ENCODE results near the gene SIK2.
"Not testable (repeated sequence)": the region's sequence is repeated elsewhere in the genome, so short reads cannot be mapped to it uniquely, and the experiment has no call there.

SIK2 gene

DNA sequence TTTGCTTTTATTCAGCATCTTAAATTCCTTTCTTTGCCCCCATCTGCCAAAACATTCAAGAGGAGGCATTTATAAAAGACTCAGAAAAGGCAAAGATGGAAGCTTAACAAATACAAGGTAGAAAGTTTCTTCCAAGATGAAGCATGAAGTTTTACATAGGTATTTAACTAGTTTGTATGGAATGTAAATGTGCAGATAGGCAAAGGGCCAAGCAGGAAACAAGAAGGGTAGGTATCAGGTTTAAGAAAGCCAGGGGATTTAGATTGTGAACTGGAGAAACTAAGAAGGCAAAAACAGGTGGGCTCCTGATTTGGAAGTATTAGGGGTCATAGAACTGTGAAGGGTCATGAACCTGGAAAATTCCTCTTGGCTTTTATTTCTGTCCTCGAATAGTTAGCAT, 101.3 kb downstream of the SIK2 start:
- DNase-seq = no peak

DNA sequence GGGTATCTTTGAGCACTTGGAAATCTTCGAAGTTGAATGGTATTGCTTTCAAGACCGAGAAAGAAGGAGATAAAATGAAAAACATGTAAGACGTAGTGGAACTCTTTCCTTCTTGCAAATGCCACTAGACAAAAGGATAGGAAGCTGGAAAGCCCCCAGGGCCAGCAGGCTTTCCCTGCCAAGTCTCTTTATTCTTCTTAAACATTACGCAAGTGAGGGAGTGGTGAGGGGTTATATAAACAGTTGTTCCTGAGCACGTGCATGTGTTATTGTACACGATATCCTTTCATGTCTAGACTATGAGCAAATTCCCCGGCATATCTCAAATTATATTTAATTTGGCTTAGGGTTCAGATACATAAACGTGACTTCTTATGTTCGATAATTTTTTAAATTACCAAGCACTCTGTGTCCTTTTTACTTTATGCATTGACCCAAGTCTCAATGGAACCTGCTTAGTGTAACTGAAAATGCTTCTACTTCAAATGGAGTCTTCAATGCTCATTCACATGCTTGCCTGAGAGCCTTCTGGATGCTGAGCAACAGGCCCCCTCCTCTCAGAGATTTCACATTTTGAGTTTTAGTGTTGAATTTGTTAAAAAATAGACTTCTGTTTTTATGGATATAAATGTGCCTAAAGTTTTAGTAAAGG, 104.9 kb downstream of the SIK2 start:
- no peak for DNase-seq

DNA sequence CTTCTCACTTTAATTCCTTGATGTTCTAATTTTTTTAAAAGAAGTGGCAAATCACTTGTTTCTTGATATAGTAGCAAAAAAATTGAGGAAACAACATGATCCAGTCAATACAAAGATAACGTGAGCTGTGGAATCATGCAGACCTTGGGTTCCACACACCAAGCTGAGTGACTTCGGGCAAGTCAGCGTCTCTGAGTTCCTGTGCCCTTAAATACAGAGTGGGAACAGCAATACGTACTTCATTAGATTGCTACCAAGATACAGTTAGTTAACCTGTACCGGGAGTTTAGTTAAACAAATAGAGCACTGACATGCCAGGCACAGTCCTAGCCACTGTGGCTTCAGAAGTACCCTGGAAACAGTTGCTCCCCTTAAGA, 105.4 kb downstream of the SIK2 start:
- no peak for DNase-seq

DNA sequence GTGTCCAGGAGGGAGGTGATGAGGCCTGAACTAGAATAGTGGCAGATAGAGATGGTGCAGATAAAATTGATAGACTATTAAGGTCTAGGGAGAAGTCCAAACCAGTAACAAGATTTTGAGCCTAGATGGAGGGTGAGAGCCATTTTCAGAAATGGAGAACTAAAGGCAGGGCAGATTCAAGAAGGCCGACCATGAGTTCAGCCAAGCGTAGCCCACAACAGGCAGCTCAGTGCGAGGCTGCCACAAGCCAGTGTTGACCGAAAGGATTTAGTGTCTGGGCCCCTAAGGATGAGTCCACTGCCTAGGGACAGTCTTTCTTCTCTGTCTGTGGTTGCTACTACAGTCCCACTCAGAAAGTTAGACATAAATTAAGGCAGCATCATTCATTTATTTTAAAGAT, 112.3 kb downstream of the SIK2 start:
- no peak for DNase-seq

DNA sequence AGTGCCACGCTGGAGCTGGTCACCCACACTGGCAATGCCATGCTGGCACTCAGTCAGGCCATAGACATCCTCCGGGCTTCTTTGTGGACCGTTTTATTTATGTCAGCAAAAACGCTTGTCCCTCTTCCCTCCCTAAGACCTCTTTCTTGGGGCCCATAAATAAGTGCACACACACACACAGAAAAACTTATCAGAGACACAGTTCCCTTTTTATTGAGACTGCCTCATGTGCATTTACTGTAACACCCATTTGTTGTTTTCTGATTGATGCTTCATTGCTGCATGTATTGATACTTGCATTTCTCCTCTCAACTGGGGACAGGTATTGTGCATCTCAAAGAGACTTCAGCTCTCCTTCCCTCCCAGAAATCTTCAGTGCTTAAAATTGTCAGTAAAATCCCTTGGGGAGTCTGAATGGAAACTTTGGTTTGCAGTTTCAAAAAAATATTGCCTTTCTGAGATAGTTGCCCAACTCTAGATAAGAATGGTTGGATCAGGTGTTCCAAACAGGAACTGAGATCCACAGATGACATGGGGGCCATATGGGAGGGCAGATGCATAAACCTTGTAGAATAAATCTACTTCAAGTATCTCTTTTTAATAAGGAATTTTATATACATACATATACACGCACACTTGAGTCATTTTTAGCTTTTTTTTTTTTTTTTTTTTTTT, 113.0 kb downstream of the SIK2 start:
- no peak for DNase-seq

DNA sequence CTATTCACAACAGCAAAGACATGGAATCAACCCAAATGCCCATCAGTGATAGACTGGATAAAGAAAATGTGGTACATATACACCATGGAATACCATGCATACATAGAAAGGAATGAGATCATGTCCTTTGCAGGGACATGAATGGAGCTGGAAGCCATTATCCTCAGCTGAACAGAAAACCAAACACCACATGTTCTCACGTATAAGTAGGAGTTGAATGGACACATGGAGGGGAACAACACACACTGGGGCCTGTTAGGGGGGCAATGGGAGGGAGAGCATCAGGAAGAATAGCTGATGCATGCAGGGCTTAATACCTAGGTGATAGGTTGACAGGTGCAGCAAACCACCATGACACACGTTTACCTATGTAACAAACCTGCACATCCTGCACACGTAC, 115.4 kb downstream of the SIK2 start:
- not testable (repeated sequence) for DNase-seq

DNA sequence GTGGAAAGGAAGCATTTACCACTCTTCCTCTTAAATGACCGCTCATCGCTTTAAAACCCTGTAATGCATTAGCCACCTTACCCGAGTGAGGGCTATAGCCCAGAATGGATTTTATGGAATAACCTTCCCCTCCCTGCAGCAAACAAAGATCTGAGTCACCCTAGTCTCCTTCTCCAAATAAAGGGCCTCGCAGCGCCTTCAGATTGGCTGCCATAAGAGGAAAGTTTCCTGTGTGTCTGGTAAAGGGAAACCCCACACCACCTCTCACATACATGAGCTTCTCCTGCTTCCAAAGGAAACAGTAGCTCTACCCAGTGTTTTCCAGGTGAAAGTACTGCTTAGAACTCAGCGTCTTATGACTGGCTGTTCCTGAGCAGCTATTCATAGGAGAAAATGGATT, 116.2 kb downstream of the SIK2 start:
- no peak for DNase-seq

DNA sequence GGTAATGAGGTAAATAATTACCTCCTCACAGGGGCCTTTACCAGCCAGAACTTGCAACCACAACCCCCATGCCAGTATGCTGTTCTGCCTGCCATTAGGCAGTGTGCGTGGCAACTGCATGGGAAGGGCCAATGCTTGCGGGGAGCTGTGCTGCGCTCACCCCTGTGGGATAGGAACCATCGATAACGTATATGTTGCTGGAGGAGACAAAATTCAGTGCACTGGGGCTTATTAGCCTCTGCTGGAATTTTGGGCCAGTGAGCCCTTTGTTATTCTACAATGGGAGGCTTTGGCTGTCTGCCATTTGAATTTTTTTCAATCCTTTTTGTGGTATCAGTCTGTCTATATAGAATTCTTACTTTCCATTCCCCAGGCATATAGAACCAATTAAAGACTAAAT, 116.6 kb downstream of the SIK2 start:
- DNase-seq = no peak

DNA sequence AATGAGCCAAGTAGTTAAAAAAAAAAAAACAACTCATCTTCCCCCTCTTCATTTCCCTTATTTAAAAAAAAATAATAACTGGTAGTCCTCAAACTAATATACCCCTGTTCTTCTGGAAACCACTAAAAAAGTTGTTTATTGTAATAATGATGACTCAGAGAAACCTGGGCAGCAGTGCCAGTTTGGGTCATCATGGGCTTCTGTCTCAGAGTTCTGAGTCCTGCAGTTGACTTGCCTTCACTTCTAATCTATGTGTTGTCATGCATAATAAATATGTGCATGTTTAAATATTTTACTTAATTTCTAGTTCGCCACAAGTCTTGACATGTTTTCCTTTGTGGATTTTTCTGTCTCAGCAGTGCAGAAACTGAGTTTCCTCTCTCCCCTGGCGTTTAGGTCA, 117.1 kb downstream of the SIK2 start:
- no peak for DNase-seq

DNA sequence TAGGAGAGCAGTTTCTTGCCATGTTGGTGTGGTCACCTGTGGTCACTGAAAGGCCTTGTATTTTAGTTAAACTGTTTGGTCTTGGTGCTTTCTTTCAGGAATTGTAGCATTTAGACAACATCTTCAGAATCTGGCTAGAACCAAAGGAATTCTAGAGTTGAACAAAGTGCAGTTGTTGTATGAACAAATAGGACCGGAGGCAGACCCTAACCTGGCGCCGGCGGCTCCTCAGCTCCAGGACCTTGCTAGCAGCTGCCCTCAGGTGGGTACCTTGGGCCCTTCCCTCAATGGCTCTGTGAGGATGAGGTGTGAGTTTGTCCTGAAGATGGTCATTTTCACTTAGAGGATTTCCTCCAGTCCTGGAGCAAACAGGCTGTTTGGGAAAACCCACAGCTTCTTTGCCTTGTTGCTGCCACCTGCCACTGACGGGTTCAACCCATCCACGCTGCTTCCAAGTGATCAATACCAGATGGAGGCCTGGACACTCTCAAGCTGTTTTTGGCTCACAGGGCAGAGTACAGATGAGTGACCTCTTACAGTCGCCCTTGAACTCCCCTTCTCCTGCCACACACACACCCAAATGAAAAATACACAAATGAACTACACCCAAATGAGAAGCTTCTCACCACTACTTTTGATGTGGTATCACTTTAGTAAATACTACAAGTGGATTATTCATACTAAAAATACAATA, 118.7 kb downstream of the SIK2 start:
- no peak for DNase-seq

DNA sequence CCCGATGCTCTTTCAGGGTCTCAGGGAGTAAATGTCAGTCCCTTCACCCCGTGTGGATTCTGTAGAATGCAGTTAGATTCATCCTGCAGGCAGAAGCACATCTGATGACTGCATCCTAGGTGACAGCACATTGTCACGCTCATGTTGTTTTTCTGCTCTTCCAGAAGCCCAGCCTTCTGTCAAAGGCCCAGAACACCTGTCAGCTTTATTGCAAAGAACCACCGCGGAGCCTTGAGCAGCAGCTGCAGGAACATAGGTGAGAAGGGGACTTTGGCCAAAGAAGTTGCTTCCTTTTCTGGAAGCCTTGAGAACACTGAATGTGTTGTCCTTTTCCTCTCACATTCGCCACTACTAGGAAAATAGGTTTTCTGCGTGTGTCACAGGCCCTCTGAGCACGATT, 120.3 kb downstream of the SIK2 start:
- DNase-seq = no peak

DNA sequence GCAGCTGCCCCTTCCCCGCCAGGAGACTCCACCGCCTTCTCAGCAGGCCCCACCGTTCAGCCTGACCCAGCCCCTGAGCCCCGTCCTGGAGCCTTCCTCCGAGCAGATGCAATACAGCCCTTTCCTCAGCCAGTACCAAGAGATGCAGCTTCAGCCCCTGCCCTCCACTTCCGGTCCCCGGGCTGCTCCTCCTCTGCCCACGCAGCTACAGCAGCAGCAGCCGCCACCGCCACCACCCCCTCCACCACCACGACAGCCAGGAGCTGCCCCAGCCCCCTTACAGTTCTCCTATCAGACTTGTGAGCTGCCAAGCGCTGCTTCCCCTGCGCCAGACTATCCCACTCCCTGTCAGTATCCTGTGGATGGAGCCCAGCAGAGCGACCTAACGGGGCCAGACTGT, 121.3 kb downstream of the SIK2 start:
- no peak for DNase-seq

DNA sequence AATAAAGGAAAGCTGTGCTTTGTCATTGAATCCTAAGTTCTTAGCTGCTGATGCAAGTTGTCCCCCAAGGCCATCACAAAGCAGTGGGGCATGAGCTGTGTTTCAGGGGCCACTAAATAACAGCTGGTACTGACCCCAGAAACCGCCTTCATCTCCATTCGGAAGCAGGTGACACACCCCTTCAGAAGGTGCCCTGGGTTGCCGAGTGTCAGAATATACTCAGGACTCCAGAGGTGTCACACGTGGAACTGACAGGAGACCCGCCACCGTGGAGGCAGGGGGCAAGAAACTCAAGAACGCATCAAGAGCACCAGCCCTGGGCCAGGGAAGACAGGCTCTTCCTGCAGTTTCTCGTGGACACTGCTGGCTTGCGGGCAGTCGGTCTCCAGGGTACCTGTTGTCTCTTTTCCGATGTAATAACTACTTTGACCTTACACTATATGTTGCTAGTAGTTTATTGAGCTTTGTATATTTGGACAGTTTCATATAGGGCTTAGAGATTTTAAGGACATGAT, 122.4 kb downstream of the SIK2 start:
- no peak for DNase-seq

DNA sequence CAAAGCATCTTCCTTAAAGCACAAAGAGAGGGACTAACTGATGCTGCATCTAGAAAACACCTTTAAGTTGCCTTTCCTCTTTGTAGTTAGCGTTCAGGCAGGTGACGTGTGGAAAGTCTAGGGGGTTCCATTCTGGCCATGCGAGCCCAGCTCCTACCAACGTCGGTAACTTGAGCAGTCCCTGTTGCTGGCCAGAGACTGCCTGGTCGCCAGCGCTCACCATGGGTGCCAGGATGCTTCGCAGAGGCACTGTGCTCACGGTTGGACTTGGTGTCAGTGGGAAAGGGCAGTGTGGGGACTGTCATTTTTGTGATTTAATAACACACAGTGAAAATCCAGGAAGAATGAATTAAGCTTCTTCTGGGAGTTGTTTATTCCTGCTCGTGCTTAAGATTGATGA, 123.4 kb downstream of the SIK2 start:
- DNase-seq = no peak

DNA sequence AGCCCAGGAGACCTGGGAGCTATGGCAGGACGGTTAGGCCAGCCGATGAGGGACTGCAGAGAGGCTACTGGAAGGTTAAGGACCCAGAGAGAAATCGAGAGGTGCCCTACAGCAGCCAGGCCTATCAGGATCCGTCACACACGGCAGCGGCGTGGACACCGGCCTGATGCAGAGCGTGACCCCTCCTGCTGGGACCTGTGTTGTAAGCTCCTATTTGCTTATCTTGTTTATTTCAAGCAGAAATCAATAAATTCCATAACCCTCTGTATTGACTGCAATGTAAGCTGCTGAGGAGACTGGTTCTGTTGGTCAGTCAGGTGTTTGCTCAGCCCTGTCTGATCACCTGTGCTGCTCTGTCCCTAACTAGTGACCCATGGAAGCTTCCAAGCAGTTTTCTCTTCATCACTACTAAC, 124.1 kb downstream of the SIK2 start:
- DNase-seq = no peak

DNA sequence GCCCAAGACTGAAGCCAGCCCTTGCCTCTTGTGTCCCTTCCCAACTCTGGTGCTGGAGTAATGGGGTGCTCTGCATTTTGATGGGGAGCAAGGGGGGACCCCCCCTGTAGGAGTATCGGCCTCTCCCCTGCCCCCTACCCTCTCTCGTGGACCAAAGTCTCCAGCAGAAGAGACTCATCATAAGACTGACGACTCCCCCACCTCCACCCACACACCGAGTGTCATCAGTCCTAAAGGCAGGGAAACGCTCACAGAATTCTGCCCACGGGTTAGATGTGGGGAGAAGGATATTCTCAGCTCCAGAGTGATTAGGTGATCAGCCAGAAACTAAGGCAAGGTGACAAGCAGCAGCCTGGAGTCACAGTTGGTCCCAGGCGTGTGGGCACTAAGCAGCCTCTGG, 125.2 kb downstream of the SIK2 start:
- no peak for DNase-seq

DNA sequence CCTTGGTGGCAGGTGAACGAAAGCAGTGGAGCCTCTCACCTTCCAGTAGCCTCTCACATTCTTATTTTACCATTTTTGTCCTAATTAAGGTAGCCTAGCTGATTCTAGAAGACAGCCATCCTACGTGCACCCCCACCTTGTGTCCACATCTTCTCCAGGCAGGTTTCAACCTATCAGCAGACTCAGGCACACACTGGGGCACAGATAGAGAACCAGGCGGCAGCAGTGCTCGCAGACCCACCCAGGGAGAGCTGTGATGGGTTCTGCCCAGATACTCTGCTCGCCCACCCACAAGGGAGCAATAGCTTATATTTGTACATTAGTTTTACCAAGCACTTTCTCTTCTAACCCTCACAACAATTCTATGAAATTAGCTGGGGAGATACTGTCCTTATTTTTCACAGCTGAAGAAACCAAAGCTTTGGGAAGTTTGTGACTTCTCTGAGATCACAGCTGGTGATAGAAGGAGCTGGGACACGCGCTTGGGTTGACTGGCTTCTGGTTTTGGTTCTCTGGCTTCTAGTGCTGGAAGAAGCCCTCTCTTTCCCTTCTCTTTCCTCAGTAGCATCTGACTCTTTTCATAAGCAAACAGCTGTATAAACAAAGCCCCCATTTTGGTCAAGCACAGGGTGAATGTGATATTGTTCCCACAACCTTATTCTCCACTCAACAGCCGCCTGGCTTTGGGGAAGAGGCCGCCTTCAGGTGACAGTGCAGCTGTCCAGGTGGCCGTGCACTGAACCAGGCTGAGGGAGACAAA, 127.0 kb downstream of the SIK2 start:
- DNase-seq = no peak

DNA sequence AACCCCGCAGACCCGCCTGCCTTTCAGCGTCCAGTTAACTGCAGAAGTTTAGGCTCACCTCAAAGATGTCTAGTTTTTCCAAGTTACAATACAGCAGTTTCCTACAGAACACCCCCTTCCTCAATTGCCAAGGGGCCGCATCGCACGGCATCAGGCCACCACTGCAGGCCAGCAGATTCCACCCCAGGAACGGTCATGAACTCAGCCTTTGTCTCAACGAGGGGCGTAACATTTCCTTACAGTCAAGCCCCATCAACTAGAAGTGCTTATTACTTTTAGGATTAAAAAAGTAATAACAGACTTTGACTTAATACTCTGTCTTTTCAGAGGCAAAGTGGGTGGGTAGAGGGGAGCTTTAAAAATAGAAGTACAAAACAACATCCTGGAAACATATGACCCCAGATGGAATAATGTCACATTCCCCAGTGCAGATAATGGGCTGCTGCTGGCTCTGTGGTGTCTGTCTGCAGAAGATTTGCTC, 127.6 kb downstream of the SIK2 start:
- DNase-seq = no peak

DNA sequence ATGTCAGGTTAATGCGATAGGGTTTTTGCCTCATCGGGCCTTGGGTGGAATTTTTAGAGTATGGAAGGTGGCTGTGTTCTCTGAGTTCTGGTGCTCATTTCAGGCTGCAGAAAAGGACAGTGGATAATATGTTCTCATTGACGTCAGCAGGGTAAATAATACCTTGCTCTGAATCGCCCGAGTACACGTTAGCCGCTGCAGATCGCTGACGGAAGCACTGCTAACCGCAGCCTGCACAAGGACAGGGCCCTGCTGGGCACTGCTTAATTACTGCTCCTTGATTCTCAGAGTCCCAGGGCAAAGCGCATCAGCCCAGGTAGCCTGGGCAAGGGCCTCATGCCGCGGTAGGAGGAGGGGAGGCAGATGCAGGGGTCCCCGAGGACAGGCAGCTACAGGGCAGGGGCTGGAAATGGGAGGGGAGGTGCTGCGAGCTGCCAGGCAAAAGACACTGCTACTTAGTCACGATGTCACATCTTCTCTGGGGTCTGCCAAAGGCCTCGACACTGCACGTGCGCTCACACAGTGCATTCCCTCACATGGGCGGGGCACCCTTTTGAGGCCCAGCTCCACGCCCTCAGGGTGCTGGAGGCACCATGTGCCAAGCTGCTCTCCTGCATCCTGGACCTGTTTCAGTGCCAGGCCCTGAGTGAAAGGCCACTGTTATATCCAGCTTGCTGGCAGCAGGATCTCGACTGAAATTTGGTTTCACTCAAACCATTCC, 128.8 kb downstream of the SIK2 start:
- DNase-seq = no peak

DNA sequence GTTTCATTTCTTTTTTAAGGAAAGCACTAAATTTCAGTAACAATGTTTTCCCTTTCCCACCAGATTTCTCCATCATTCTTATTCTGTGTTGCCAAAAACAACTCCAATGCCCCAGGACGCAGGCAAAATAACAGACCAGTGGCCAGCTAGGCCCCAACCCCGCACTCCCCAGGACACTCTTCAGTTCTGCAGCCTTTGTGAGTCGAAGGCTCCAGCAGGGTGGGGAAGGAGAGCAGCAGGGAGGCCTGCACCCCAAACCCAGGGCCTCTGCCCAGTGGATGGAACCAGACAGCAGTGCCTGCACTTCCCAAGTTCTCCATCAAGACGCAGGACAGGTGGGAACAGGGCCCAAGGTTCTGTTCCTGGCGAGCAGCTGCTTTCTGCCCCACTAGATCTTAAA, 129.6 kb downstream of the SIK2 start:
- DNase-seq = no peak

DNA sequence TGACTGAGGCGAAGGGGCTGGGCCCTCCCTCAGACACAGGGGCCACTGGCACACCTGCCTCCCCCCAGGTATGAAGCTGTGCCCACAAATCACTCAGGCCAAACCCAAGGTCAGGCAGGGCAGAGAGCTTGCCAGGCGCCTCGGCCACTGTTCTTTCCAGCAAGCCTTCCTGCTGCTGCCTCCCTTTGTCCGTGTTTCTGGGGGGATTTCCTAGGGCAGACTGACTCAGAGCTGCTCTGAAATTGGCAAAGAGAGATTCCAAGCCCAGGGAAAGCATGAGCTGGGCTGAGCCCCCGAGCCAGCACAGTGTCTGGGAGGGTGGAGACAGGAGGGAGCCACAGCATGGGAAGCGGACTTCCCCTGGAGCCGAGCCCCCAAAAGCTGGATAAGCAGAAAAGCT, 130.8 kb downstream of the SIK2 start:
- DNase-seq = no peak

DNA sequence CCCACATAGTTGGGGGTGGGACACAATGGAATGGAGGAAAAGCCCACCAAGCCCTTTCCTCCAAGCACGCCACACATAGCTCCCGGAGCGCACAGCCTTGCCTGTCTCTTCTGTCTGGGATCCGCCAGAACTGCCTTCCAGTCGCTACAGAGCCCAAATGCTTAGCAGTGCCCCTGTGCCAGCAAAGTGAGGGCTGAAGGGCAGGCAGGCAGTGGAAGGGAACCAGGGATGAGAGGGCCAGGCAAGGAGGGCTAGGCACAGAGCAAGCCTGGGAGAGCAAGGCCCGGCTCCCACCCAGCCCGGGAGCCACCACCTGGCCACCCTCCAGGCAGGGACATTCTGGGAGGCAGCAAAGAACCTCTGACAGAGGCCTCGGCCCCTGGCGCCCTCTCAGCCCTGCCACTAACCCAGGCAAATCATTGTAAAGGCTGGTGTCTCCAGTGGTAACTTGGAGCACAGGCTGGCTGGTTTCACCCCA, 131.4 kb downstream of the SIK2 start:
- no peak for DNase-seq

Measured in suppressor macrophage (primary cell).